RWPE2 (cell line): Measurements from ENCODE around the gene ACTR10.

Experiments
- ATAC-seq: fragments of 200-7000 bp; cut with Tn5 transposase; 3 replicates; pipeline ENCODE4 v1.9.1; 2021; ENCODE audit warnings: low read depth
- DNase-seq: peaks from one replicate; pipeline ENCODE4 v3.0.0-alpha.2; 2020; ENCODE audit warnings: low spot score
- H3K27ac ChIP-seq: fragments of 450-650 bp; 2 replicates; pipeline ENCODE4 v1.5.1; 2017; ENCODE audit warnings: mild to moderate bottlenecking; ENCODE audit not compliant: poor library complexity, severe bottlenecking
- H3K27me3 ChIP-seq: fragments of 250-450 bp; sonication (Bioruptor Pico); 2 replicates; pipeline ENCODE4 v1.5.1; 2021; ENCODE audit warnings: mild to moderate bottlenecking, moderate library complexity; ENCODE audit not compliant: insufficient read depth, poor library complexity, severe bottlenecking
- H3K36me3 ChIP-seq: fragments of 250-450 bp; sonication (Bioruptor Pico); 2 replicates; pipeline ENCODE4 v1.5.1; 2020; ENCODE audit warnings: low read depth, mild to moderate bottlenecking, moderate library complexity
- H3K4me1 ChIP-seq: fragments of 250-450 bp; sonication (Bioruptor Pico); 2 replicates; pipeline ENCODE4 v1.5.1; 2021; ENCODE audit warnings: mild to moderate bottlenecking, moderate library complexity; ENCODE audit not compliant: insufficient read depth, poor library complexity, severe bottlenecking
- H3K4me3 ChIP-seq: fragments of 250-450 bp; sonication (Bioruptor Pico); 2 replicates; pipeline ENCODE4 v1.5.1; 2021; ENCODE audit warnings: mild to moderate bottlenecking, moderate library complexity; ENCODE audit not compliant: severe bottlenecking
- H3K9me3 ChIP-seq: fragments of 250-450 bp; sonication (Bioruptor Pico); 2 replicates; pipeline ENCODE4 v1.5.1; 2021; ENCODE audit warnings: mild to moderate bottlenecking, moderate library complexity; ENCODE audit not compliant: severe bottlenecking
- CTCF ChIP-seq: fragments of 450-650 bp; IDR thresholded peaks from one replicate; pipeline ENCODE4 v1.5.1; 2017; ENCODE audit warnings: mild to moderate bottlenecking, moderate library complexity; ENCODE audit not compliant: poor library complexity, severe bottlenecking

Gene ACTR10

GRCh38 chr14:58199726-58200479 is at the start of gene ACTR10:
ACTR10 (plus strand) TSS chr14:58200149; CDS start chr14:58200218, 69 bp downstream.
- Histone ChIP-seq H3K4me3 (peak within 1 kb of the TSS; percentile 89), H3K4me1 (peaks cover 9% of the 10 kb centered on the region), H3K27me3 (no peaks in the 10 kb centered on the region), H3K36me3 (peaks cover 25% of the 10 kb centered on the region), H3K27ac (peak within 1 kb of the TSS; percentile 50), H3K9me3 (no peaks in the 10 kb centered on the region)
- TF ChIP-seq CTCF: no peak
- DNase-seq: peak; percentile 96
- peak; percentile 95 for ATAC-seq

GRCh38 chr14:58150243-58150805 is 49.6 kb upstream of the ACTR10 start:
- Histone ChIP-seq H3K9me3 (no peaks in the 10 kb centered on the region), H3K27ac (no peak overlapping the region), H3K36me3 (no peaks in the 10 kb centered on the region), H3K27me3 (peaks cover 49% of the 10 kb centered on the region), H3K4me1 (no peaks in the 10 kb centered on the region), H3K4me3 (no peak overlapping the region)
- no peak for DNase-seq
- no peak for ATAC-seq
- no peak for TF ChIP-seq CTCF

GRCh38 chr14:58151133-58152013 is 48.6 kb upstream of the ACTR10 start:
- peak overlapping the region; percentile 41 for H3K4me3 ChIP-seq
- H3K36me3 ChIP-seq: no peaks in the 10 kb centered on the region
- no peak for TF ChIP-seq CTCF
- DNase-seq (no peak), ATAC-seq (peak; percentile 60)
- no peak overlapping the region for H3K27ac ChIP-seq
- H3K4me1 ChIP-seq: no peaks in the 10 kb centered on the region
- no peaks in the 10 kb centered on the region for H3K9me3 ChIP-seq
- H3K27me3 ChIP-seq: peaks cover 49% of the 10 kb centered on the region

GRCh38 chr14:58152014-58152857 is 47.7 kb upstream of the ACTR10 start, which contains the start of gene ARMH4:
ARMH4 (minus strand) TSS chr14:58152213; CDS start chr14:58139358, 12,855 bp downstream.
- ATAC-seq (peak; percentile 93), DNase-seq (peak; percentile 89)
- TF ChIP-seq CTCF: no peak
- Histone ChIP-seq H3K4me1 (no peaks in the 10 kb centered on the region), H3K36me3 (no peaks in the 10 kb centered on the region), H3K4me3 (peak within 1 kb of the TSS; percentile 41), H3K27me3 (peaks cover 45% of the 10 kb centered on the region), H3K27ac (no peak within 1 kb of the TSS), H3K9me3 (no peaks in the 10 kb centered on the region)
